Tibial artery (tissue), 4 donors: ENCODE results near the gene KCNJ12.

Experiments
- DNase-seq, 2 donors: peaks; one replicate each; pipeline ENCODE4 v3.0.0-alpha.2; 2019
- H3K27ac ChIP-seq, 2 donors: fragments of 200-600 bp; sonication (generic) in 1 of 2; 1 replicate in 1 of 2; 2 replicates in 1 of 2; pipeline ENCODE4 v1.5.1; 2018 to 2019; ENCODE audit warnings: mild to moderate bottlenecking in 1 of 2
- H3K27me3 ChIP-seq, 2 donors: fragments of 200-600 bp; sonication (generic) in 1 of 2; one replicate each; pipeline versions ENCODE4 v1.5.1 to v1.6.0; 2016 to 2019
- H3K36me3 ChIP-seq, 3 donors: fragments of 200-600 bp; sonication (generic) in 2 of 3; one replicate each; pipeline ENCODE4 v1.5.1; 2016 to 2019; ENCODE audit warnings: mild to moderate bottlenecking in 2 of 3
- H3K4me1 ChIP-seq, 4 donors: fragments of 200-600 bp; sonication (generic) in 2 of 4; 1 replicate in 3 of 4; 2 replicates in 1 of 4; pipeline ENCODE4 v1.5.1; 2016 to 2019
- H3K4me3 ChIP-seq, 2 donors: fragments of 200-600 bp; sonication (generic) in 1 of 2; 1 replicate in 1 of 2; 2 replicates in 1 of 2; pipeline ENCODE4 v1.5.1; 2018 to 2019; ENCODE audit warnings: mild to moderate bottlenecking in 2 of 2
- H3K9me3 ChIP-seq, 3 donors: fragments of 200-600 bp; sonication (generic) in 1 of 3; one replicate each; pipeline ENCODE4 v1.5.1; 2016 to 2019
- CTCF ChIP-seq, 2 experiments: fragments of 200-600 bp in 1 of 2; fragments of 450-650 bp in 1 of 2; IDR thresholded peaks; one replicate each; pipeline ENCODE4 v1.5.1; 2017 to 2019; ENCODE audit warnings: antibody characterized with exemption in 2 of 2, mild to moderate bottlenecking in 1 of 2, moderate library complexity in 1 of 2
- intact Hi-C: fragments of 100-400 bp; cut with DNase I; formaldehyde crosslinking; loops from one replicate; pipeline ENCODE4 v1.15.0; 2023; ENCODE audit warnings: low total_unique reads

Gene KCNJ12

DNA sequence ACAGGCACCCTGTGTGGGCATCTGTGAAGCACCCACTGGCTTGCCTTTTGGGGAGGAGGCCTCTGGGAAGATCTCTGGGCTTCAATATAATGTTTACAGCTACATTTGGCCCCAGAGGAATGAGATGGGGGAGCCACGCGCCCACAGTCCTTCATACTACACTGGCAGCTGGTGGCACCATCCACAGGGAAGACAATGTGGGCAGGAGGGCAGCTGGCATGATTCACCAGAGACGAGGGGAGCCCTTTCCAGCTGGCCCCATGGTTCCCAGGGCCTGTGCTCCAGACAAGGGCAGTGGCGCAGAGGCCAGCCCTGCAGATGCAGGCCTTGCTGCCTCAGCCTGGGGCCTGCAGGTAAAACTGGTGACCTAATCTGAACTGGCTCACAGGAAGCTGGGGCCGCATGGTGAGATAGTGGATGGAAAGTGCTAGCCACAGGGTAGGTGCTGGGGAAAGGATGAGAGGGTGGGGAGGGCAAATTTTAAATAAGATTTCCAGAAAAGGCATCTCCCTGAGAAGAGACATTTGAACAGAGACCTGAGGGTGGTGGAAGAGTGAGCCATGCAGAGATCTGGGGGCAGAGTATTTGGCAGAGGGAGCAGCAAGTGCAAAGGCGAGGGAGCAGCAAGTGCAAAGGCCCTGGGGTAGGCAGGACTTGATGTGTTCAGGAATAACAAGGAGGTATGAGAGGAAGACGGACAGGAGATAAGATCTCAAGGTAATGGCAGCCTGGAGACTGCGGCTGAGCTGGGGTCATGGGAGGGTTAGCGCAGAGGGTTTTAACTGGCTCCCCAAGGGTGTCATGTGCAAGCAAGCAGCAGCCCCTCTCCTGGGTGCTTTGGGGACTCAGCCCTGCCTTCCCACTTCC lies 12.1 kb upstream of the KCNJ12 start:
- no peak for TF ChIP-seq CTCF (IDR thresholded peaks at IDR 0.05)
- H3K4me1 ChIP-seq = no peaks in the 10 kb centered on the region
- H3K36me3 ChIP-seq = no peaks in the 10 kb centered on the region
- no peaks in the 10 kb centered on the region for H3K27me3 ChIP-seq
- H3K27ac ChIP-seq = no peak overlapping the region
- no peak overlapping the region for H3K4me3 ChIP-seq
- intact Hi-C loops = no loop called here
- DNase-seq = no peak
- no peaks in the 10 kb centered on the region for H3K9me3 ChIP-seq

DNA sequence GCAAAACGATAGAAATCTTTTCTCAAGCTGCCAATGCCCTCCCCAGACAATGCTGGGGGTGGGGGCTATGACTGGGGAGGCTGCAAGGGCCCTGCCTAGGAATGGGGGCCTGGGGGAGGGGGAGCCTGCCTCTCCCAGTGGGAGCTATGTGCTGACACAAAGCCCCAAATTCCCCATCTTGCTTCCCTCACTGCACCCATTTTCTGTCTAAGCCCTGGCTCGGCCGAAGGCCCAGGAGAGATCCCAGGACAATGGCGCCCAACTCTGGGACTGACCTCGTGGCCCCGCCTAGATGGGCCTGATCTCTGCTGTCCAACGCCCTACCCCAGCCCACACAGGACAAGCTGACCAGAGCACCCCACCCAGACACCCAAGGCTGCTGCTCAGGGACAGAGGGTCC lies 11.1 kb upstream of the KCNJ12 start:
- no peak overlapping the region for H3K27ac ChIP-seq
- H3K4me3 ChIP-seq = no peak overlapping the region
- H3K4me1 ChIP-seq = peaks cover 0 to 4% (median 0%) of the 10 kb centered on the region in 4 donors
- intact Hi-C loops = no loop called here
- no peaks in the 10 kb centered on the region for H3K9me3 ChIP-seq
- no peaks in the 10 kb centered on the region for H3K36me3 ChIP-seq
- H3K27me3 ChIP-seq = no peaks in the 10 kb centered on the region
- no peak for DNase-seq
- TF ChIP-seq CTCF (IDR thresholded peaks at IDR 0.05) = no peak

DNA sequence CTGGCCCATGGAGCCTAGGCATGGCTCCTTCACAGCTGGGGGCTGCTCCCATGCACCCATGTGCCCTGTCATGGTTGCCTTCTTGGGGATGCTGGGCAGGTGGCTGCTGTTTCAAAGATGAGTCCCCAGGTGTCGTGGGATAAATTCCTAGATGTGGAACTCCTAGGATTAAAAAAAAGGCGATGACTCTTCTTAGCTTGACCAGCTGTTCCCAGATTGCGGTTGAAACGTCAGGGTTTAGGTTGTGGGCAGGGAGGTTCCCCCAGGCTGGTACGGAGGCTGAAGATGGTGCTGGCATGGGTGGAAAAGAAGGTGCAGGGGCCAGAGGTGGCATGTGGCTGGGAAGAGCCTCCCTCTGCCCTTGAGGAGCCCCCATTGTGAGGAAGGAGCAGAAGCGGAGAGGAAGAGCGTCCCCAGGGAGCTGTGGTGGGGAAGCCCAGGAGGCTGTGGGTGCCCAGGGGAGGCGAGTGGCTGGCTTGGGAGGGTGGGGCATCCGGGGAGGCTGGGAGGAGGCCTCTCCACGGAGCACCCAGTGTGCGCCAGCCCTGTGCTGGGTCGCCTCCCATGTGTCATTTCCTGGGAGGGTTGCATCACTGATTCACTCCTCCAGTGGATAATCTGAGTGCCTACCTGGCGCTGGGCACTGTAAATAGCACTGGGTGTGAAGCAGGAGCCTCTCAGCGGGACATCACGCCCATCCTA lies 7.5 kb upstream of the KCNJ12 start:
- no peak for DNase-seq
- Histone ChIP-seq H3K27ac (no peak overlapping the region), H3K27me3 (no peaks in the 10 kb centered on the region), H3K9me3 (no peaks in the 10 kb centered on the region), H3K4me3 (no peak overlapping the region), H3K36me3 (no peaks in the 10 kb centered on the region), H3K4me1 (peaks cover 0 to 14% (median 5%) of the 10 kb centered on the region in 4 donors)
- intact Hi-C loops = no loop called here
- TF ChIP-seq CTCF (IDR thresholded peaks at IDR 0.05) = no peak

- no peaks in the 10 kb centered on the region for H3K9me3 ChIP-seq
- no peak for TF ChIP-seq CTCF (IDR thresholded peaks at IDR 0.05)
These were observed 6.8 kb upstream of the KCNJ12 start for GRCh38 chr17:21369395-21369794.

DNA sequence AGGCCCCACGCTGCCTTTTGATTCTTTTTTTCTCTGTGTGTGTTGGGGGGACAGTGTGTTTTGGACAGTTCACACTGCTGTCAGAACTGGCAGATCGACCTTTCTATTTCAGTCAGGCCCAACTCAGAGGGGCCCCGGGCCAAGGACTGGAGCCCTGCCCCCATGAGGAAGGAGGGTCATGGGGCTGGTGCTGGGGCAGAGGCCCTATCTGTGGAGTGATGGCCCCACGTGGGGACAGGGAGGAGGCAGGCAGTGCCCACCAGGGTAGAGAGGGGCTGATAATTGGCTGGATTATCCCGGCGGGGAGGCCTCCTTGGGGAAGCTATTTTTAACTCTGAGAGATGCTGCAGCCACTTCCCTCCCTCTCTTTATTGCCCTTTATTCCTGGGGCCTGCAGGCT lies 5.7 kb upstream of the KCNJ12 start:
- no peaks in the 10 kb centered on the region for H3K9me3 ChIP-seq
- DNase-seq = no peak
- no peak for TF ChIP-seq CTCF (IDR thresholded peaks at IDR 0.05)
- H3K4me3 ChIP-seq = no peak overlapping the region
- no peak overlapping the region for H3K27ac ChIP-seq
- no peaks in the 10 kb centered on the region for H3K36me3 ChIP-seq
- peaks cover 0 to 14% (median 5%) of the 10 kb centered on the region in 4 donors for H3K4me1 ChIP-seq
- peaks cover 0 to 7% of the 10 kb centered on the region in 2 donors for H3K27me3 ChIP-seq
- intact Hi-C loops = no loop called here

More at GRCh38 chr17:21369395-21369794, 6.8 kb upstream of the KCNJ12 start:
- Histone ChIP-seq H3K27ac (no peak overlapping the region), H3K27me3 (no peaks in the 10 kb centered on the region), H3K4me3 (no peak overlapping the region), H3K36me3 (no peaks in the 10 kb centered on the region), H3K4me1 (peaks cover 0 to 14% (median 5%) of the 10 kb centered on the region in 4 donors)
- DNase-seq = no peak
- intact Hi-C loops = no loop called here
